ENCODE data around the gene FKBP1C.

DNA sequence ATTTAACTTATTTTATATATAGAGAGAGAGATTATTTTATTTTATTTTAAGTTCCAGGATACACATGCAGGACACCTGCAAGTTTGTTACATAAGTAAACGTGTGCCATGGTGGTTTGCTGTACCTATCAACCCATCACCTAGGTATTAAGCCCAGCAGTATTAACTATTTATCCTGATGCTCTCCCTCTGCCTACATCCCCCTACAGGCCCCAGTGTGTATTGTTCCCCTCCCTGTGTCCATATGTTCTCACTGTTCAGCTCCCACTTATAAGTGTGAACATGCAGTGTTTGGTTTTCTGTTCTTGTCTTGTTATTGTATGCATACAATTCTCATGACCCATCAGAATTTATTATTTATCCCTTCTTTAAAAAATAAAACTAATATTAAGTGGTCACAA is 34.6 kb downstream of the FKBP1C start:
- no peak for TF ChIP-seq EZH2 (IDR thresholded peaks at IDR 0.05; ENCODE audit: borderline replicate concordance, low read depth, low read length, severe bottlenecking)
- TF ChIP-seq MYC (IDR thresholded peaks at IDR 0.05; ENCODE audit: low read depth, low read length), result no peak

Data from endothelial cell of umbilical vein (primary cell).